GM23338 (cell line): Measurements from ENCODE around the gene PITRM1. TPM values are rescaled to one million over a fixed set of nuclear protein-coding genes. Genes with fewer than 3 reads are reported as not detected.

Experiments used
- ATAC-seq: fragments of 200-7000 bp; cut with Tn5 transposase; 3 replicates; pipeline ENCODE4 v1.9.1; 2020
- DNase-seq: peaks from one replicate; pipeline ENCODE4 v3.0.0-alpha.2; 2015; ENCODE audit warnings: low spot score
- H2AFZ ChIP-seq: fragments of 200-600 bp; sonication (generic); 2 replicates; pipeline ENCODE4 v1.8.0; 2016; ENCODE audit warnings: antibody characterized with exemption, mild to moderate bottlenecking, moderate library complexity
- H3F3A ChIP-seq: fragments of 200-600 bp; sonication (generic); replicated peaks from 2 replicates; pipeline ENCODE4 v1.8.0; 2017; ENCODE audit warnings: antibody characterized with exemption, mixed run types, low read depth
- H3K27ac ChIP-seq: fragments of 200-600 bp; sonication (generic); 2 replicates; pipeline ENCODE4 v1.6.1; 2016; ENCODE audit warnings: low read depth
- H3K27me3 ChIP-seq: fragments of 200-600 bp; sonication (generic); 2 replicates; pipeline ENCODE4 v1.8.0; 2016; ENCODE audit warnings: mild to moderate bottlenecking, mixed run types, moderate library complexity; ENCODE audit not compliant: insufficient read depth
- H3K36me3 ChIP-seq: fragments of 200-600 bp; sonication (generic); 2 replicates; pipeline ENCODE4 v1.8.0; 2016; ENCODE audit warnings: mild to moderate bottlenecking; ENCODE audit not compliant: insufficient read depth
- H3K4me1 ChIP-seq: fragments of 200-600 bp; sonication (generic); 2 replicates; pipeline ENCODE4 v1.8.0; 2016; ENCODE audit warnings: mild to moderate bottlenecking, moderate library complexity; ENCODE audit not compliant: insufficient read depth
- H3K4me2 ChIP-seq: fragments of 200-600 bp; sonication (generic); 2 replicates; pipeline ENCODE4 v1.7.1; 2017; ENCODE audit warnings: mixed run types
- H3K4me3 ChIP-seq: fragments of 200-600 bp; sonication (generic); 2 replicates; pipeline ENCODE4 v1.6.1; 2016; ENCODE audit warnings: mixed run types
- H3K79me2 ChIP-seq: fragments of 200-600 bp; sonication (generic); replicated peaks from 2 replicates; pipeline ENCODE4 v1.8.0; 2017; ENCODE audit warnings: mild to moderate bottlenecking; ENCODE audit not compliant: insufficient read depth
- H3K9me2 ChIP-seq: fragments of 200-600 bp; sonication (generic); 2 replicates; pipeline ENCODE4 v1.8.0; 2017; ENCODE audit not compliant: insufficient read depth
- H4K20me1 ChIP-seq: fragments of 200-600 bp; sonication (generic); replicated peaks from 2 replicates; pipeline ENCODE4 v1.8.0; 2017; ENCODE audit warnings: mild to moderate bottlenecking; ENCODE audit not compliant: insufficient read depth
- H3K27ac Mint-ChIP-seq: 2 replicates; pipeline ENCODE4 v1.8.0; 2020; ENCODE audit warnings: inconsistent platforms, mild to moderate bottlenecking, moderate library complexity, mixed read lengths
- H3K27me3 Mint-ChIP-seq: 3 replicates; pipeline ENCODE4 v1.8.0; 2022; ENCODE audit warnings: low read depth, mild to moderate bottlenecking, moderate library complexity, mixed read lengths, inconsistent platforms; ENCODE audit not compliant: insufficient read depth, poor library complexity
- H3K36me3 Mint-ChIP-seq: 3 replicates; pipeline ENCODE4 v1.8.0; 2021; ENCODE audit warnings: low read depth, mild to moderate bottlenecking, inconsistent platforms, moderate library complexity, mixed read lengths
- H3K4me1 Mint-ChIP-seq: 3 replicates; pipeline ENCODE4 v1.8.0; 2020; ENCODE audit warnings: mild to moderate bottlenecking, inconsistent platforms, mixed read lengths
- H3K4me3 Mint-ChIP-seq: 3 replicates; pipeline ENCODE4 v1.8.0; 2021; ENCODE audit warnings: moderate library complexity, mild to moderate bottlenecking, inconsistent platforms, mixed read lengths
- H3K9me3 Mint-ChIP-seq: 3 replicates; pipeline ENCODE4 v1.8.0; 2020; ENCODE audit warnings: moderate library complexity, mild to moderate bottlenecking, inconsistent platforms, mixed read lengths
- CTCF ChIP-seq, 2 experiments: fragments of 200-600 bp in 1 of 2; sonication (generic) in 1 of 2; conservative IDR thresholded peaks; 2 replicates each; pipeline versions ENCODE4 v1.5.1 to v1.6.1; 2016 to 2017; ENCODE audit warnings: antibody characterized with exemption in 2 of 2, low read depth in 2 of 2, mild to moderate bottlenecking in 2 of 2, moderate library complexity in 1 of 2
- EZH2 ChIP-seq: fragments of 200-600 bp; sonication (generic); IDR thresholded peaks from one replicate; pipeline ENCODE4 v1.8.0; 2017; ENCODE audit warnings: antibody characterized with exemption, mild to moderate bottlenecking, low read depth; ENCODE audit not compliant: unreplicated experiment
- EZH2phosphoT487 ChIP-seq: fragments of 200-600 bp; sonication (generic); IDR thresholded peaks from one replicate; pipeline ENCODE4 v1.8.1; 2018; ENCODE audit warnings: antibody characterized with exemption; ENCODE audit not compliant: unreplicated experiment
- JUNB ChIP-seq: IDR thresholded peaks from one replicate; pipeline ENCODE4 v1.6.1; 2016; ENCODE audit warnings: antibody characterized with exemption; ENCODE audit not compliant: unreplicated experiment
- REST ChIP-seq: IDR thresholded peaks from one replicate; pipeline ENCODE4 v1.6.1; 2018; ENCODE audit warnings: antibody characterized with exemption; ENCODE audit not compliant: unreplicated experiment
- STAT1 ChIP-seq: IDR thresholded peaks from one replicate; pipeline ENCODE4 v1.6.1; 2016; ENCODE audit warnings: antibody characterized with exemption; ENCODE audit not compliant: unreplicated experiment
- ZNF114 ChIP-seq: fragments of 250-450 bp; sonication (Bioruptor Pico); IDR thresholded peaks from 2 replicates; pipeline ENCODE4 v1.5.0; 2020; ENCODE audit warnings: mild to moderate bottlenecking, moderate library complexity
- ZNF462 ChIP-seq: fragments of 250-450 bp; sonication (Bioruptor Pico); IDR thresholded peaks from 2 replicates; pipeline ENCODE4 v1.5.0; 2020; ENCODE audit warnings: mild to moderate bottlenecking, moderate library complexity
- polyA plus RNA-seq: library from polyadenylated mRNA; unstranded; fragments of >200 nt; fragmentation: Nextera tagmentation; extraction: Ambion mirVana; gene quantifications from 2 replicates; pipeline ENCODE4 v1.2.1, GENCODE V29; 2016
- total RNA-seq: library from RNA; depleted of rRNA; stranded (reverse); fragments of >200 nt; shearing (Covaris generic); gene quantifications from 2 replicates; pipeline ENCODE4 v1.2.3, GENCODE V29; 2014
- TF ChIP-seq, protein P1 (sequence below): IDR thresholded peaks from 2 replicates; pipeline ENCODE4 v1.6.1; 2016; ENCODE audit warnings: antibody characterized with exemption

PITRM1 gene
- total and polyA plus RNA-seq, 2 experiments from 2014 or later: 29.0 to 33.0 TPM

GRCh38 chr10:3105905-3106304 is 66.7 kb downstream of the PITRM1 start (continued):
- no peak for TF ChIP-seq ZNF462 (CRISPR knock-in tag)
- no peak for TF ChIP-seq REST
- TF ChIP-seq, protein P1, sequence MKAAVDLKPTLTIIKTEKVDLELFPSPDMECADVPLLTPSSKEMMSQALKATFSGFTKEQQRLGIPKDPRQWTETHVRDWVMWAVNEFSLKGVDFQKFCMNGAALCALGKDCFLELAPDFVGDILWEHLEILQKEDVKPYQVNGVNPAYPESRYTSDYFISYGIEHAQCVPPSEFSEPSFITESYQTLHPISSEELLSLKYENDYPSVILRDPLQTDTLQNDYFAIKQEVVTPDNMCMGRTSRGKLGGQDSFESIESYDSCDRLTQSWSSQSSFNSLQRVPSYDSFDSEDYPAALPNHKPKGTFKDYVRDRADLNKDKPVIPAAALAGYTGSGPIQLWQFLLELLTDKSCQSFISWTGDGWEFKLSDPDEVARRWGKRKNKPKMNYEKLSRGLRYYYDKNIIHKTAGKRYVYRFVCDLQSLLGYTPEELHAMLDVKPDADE: no peak

GRCh38 chr10:3105166-3105565 is 67.4 kb downstream of the PITRM1 start:
- Mint-ChIP-seq H3K9me3 (no peaks in the 10 kb centered on the region; the same call in 2 of the 3 replicates), H3K27ac (no peak overlapping the region), H3K27me3 (peaks cover 8% of the 10 kb centered on the region), H3K4me3 (no peak overlapping the region), H3K4me1 (peaks cover 4% of the 10 kb centered on the region), H3K36me3 (peaks cover 82% of the 10 kb centered on the region)
- ATAC-seq (no peak), DNase-seq (no peak)
- H3K4me3 ChIP-seq: no peak overlapping the region
- H3K27ac ChIP-seq: no peak overlapping the region
- H3K4me1 ChIP-seq: no peaks in the 10 kb centered on the region
- H3K79me2 ChIP-seq: peaks cover 6% of the 10 kb centered on the region
- H3K36me3 ChIP-seq: peaks cover 5% of the 10 kb centered on the region; the same call in 1 of the 2 replicates
- H3K9me2 ChIP-seq: no peaks in the 10 kb centered on the region
- H4K20me1 ChIP-seq: peaks cover 18% of the 10 kb centered on the region
- no peaks in the 10 kb centered on the region for H3K27me3 ChIP-seq
- H2AFZ ChIP-seq: no peak overlapping the region
- no peak overlapping the region for H3K4me2 ChIP-seq
- H3F3A ChIP-seq: no peaks in the 10 kb centered on the region
- TF ChIP-seq, protein P1: no peak
- TF ChIP-seq CTCF (conservative IDR thresholded peaks at IDR 0.05; ENCODE audit: low read depth in 2 of 2) (no peak), EZH2 (no peak), JUNB (no peak), ZNF114 (CRISPR knock-in tag) (no peak), STAT1 (no peak), EZH2phosphoT487 (no peak)
